CD4-positive, alpha-beta T cell (primary cell): ENCODE measurements around the gene CCDC126. TPM values are rescaled to one million over a fixed set of nuclear protein-coding genes. Genes with fewer than 3 reads are reported as not detected.

ENCODE experiments used
- ATAC-seq: fragments of 200-7000 bp; cut with Tn5 transposase; one replicate; pipeline ENCODE4 v1.10.0; 2022; ENCODE audit warnings: mild to moderate bottlenecking; ENCODE audit not compliant: poor library complexity
- CTCF ChIA-PET: fragments of 350-600 bp; sonication (Branson Sonifier 250); formaldehyde crosslinking; loops from one replicate; lab custom pipeline; 2021; ENCODE audit warnings: antibody characterized with exemption, inconsistent platforms; lab: Charles Lee
- POLR2A ChIA-PET: fragments of 350-600 bp; sonication (Branson Sonifier 250); formaldehyde crosslinking; loops from one replicate; lab custom pipeline; 2021; ENCODE audit warnings: antibody characterized with exemption, inconsistent platforms; lab: Charles Lee
- DNase-seq, 14 experiments: peaks; one replicate each; pipeline ENCODE4 v3.0.0-alpha.2; 2013 to 2020; ENCODE audit warnings: mixed read lengths in 2 of 14
- H3K27ac ChIP-seq, 2 donors: one replicate each; pipeline versions ENCODE4 v1.5.1 to v1.7.0; 2013; ENCODE audit warnings: low read length in 2 of 2, low read depth in 1 of 2, mild to moderate bottlenecking in 1 of 2
- H3K27me3 ChIP-seq, 2 experiments: 1 replicate in 1 of 2; 2 replicates in 1 of 2; pipeline versions ENCODE4 v1.6.1 to v1.7.0; 2013; ENCODE audit warnings: low read length in 2 of 2, control low read depth in 1 of 2, mild to moderate bottlenecking in 1 of 2, moderate library complexity in 1 of 2; ENCODE audit not compliant: insufficient read depth in 2 of 2, control insufficient read depth in 1 of 2
- H3K36me3 ChIP-seq: one replicate; pipeline ENCODE4 v1.6.1; 2013; ENCODE audit warnings: low read length, control low read depth; ENCODE audit not compliant: insufficient read depth
- H3K4me1 ChIP-seq: one replicate; pipeline ENCODE4 v1.6.1; 2013; ENCODE audit warnings: low read length, control low read depth; ENCODE audit not compliant: insufficient read depth
- H3K4me3 ChIP-seq: one replicate; pipeline ENCODE4 v1.5.1; 2013; ENCODE audit warnings: mild to moderate bottlenecking, low read length, moderate library complexity
- H3K9me3 ChIP-seq, 2 experiments: 1 replicate in 1 of 2; 2 replicates in 1 of 2; pipeline versions ENCODE4 v1.6.1 to v1.7.0; 2013; ENCODE audit warnings: low read length in 2 of 2, mild to moderate bottlenecking in 2 of 2, control low read depth in 1 of 2, moderate library complexity in 1 of 2; ENCODE audit not compliant: control insufficient read depth in 1 of 2, insufficient read depth in 1 of 2
- H3K27ac Mint-ChIP-seq: one replicate; pipeline ENCODE4 v1.8.0; 2020; ENCODE audit warnings: mixed read lengths
- H3K27me3 Mint-ChIP-seq: one replicate; pipeline ENCODE4 v1.8.0; 2021; ENCODE audit warnings: mixed read lengths
- H3K36me3 Mint-ChIP-seq: one replicate; pipeline ENCODE4 v1.8.0; 2021; ENCODE audit warnings: low read depth, mixed read lengths
- H3K4me1 Mint-ChIP-seq: one replicate; pipeline ENCODE4 v1.8.0; 2021; ENCODE audit warnings: low read depth, mixed read lengths
- H3K4me3 Mint-ChIP-seq: one replicate; pipeline ENCODE4 v1.8.0; 2020; ENCODE audit warnings: mild to moderate bottlenecking, mixed read lengths
- H3K9me3 Mint-ChIP-seq: one replicate; pipeline ENCODE4 v1.8.0; 2020; ENCODE audit warnings: mixed read lengths
- CTCF ChIP-seq: fragments of 200-600 bp; IDR thresholded peaks from one replicate; pipeline ENCODE4 v1.8.0; 2022; ENCODE audit warnings: antibody characterized with exemption, mild to moderate bottlenecking
- intact Hi-C, 2 experiments: fragments of 100-400 bp; cut with DNase I in 1 of 2; cut with micrococcal nuclease in 1 of 2; formaldehyde crosslinking; loops; one replicate each; pipeline versions ENCODE4 v1.15.1 to v1.9.0; 2023 to 2025; cut with DNase I, micrococcal nuclease
- total RNA-seq, 174 experiments: library from RNA in 2 of 174; stranded (reverse) in 2 of 174; gene quantifications; one replicate each; pipeline ENCODE4 v1.2.3 and lab custom pipeline; 2021 to 2026

CCDC126 gene
- total RNA-seq, 2 experiments from 2014 or later = 8.3 to 10.3 TPM

GRCh38 chr7:23691320-23691719 is 94.1 kb downstream of the CCDC126 start:
- Mint-ChIP-seq H3K4me3 (no peak overlapping the region), H3K36me3 (peaks cover 52% of the 10 kb centered on the region), H3K4me1 (peaks cover 3% of the 10 kb centered on the region), H3K27me3 (no peaks in the 10 kb centered on the region), H3K27ac (no peak overlapping the region), H3K9me3 (no peaks in the 10 kb centered on the region)
- no peaks in the 10 kb centered on the region for H3K4me1 ChIP-seq
- no peak overlapping the region for H3K4me3 ChIP-seq
- TF ChIP-seq CTCF = no peak
- H3K27me3 ChIP-seq = no peaks in the 10 kb centered on the region
- no peak overlapping the region for H3K27ac ChIP-seq
- POLR2A ChIA-PET = no interaction called here
- ATAC-seq (no peak), DNase-seq (no peak)
- CTCF ChIA-PET = interaction anchor here (0.6 kb wide), 1 partner anchor 20 kb away, joined by 3 read pairs; no protein-coding TSS in a partner anchor
- peaks cover 27% of the 10 kb centered on the region for H3K36me3 ChIP-seq
- H3K9me3 ChIP-seq = no peaks in the 10 kb centered on the region
- intact Hi-C loops = loop anchor here in 1 of 2 experiments (10.0 kb wide), 1 partner anchor 973 kb away; no protein-coding TSS in a partner anchor

- DNase-seq (no peak), ATAC-seq (no peak)
- intact Hi-C loops = loop anchor here in 1 of 2 experiments (10.0 kb wide), 1 partner anchor 972 kb away; no protein-coding TSS in a partner anchor
- Mint-ChIP-seq H3K4me3 (no peak overlapping the region), H3K36me3 (peaks cover 56% of the 10 kb centered on the region), H3K4me1 (no peaks in the 10 kb centered on the region), H3K27me3 (no peaks in the 10 kb centered on the region), H3K27ac (no peak overlapping the region), H3K9me3 (no peaks in the 10 kb centered on the region)
- H3K4me3 ChIP-seq = no peak overlapping the region
- POLR2A ChIA-PET = interaction anchor here (0.6 kb wide), 1 partner anchor 11 kb away, joined by 3 read pairs; no protein-coding TSS in a partner anchor
- H3K27me3 ChIP-seq = no peaks in the 10 kb centered on the region
- CTCF ChIA-PET = interaction anchor here (1.3 to 1.7 kb wide), 2 partner anchors 8 to 147 kb away, joined by 3 to 4 read pairs; no protein-coding TSS in a partner anchor
- TF ChIP-seq CTCF = no peak
- H3K4me1 ChIP-seq = peaks cover 5% of the 10 kb centered on the region
- H3K9me3 ChIP-seq = no peaks in the 10 kb centered on the region
- H3K27ac ChIP-seq = no peak overlapping the region
- H3K36me3 ChIP-seq = peaks cover 25% of the 10 kb centered on the region
These were observed 96.0 kb downstream of the CCDC126 start for GRCh38 chr7:23693224-23693623.

Other genes with a start within 250 kb of the CCDC126 start
- gene IGF2BP3, start 126.9 kb upstream of the CCDC126 start, total RNA-seq = not detected
- 100 to 1,000 TPM; 246 to 275 TPM for gene TRA2A, start 65.4 kb upstream of the CCDC126 start, total RNA-seq
- 1 to 10 TPM; 1.8 to 2.8 TPM for gene FAM221A, start 82.8 kb downstream of the CCDC126 start, total RNA-seq
- under 1 TPM; 0.20 to 0.30 TPM for gene STK31, start 112.8 kb downstream of the CCDC126 start, total RNA-seq